ENCODE results near the gene CCL11.

CCL11 gene

GRCh38 chr17:34265711-34266110, 19.8 kb upstream of the CCL11 start:
- no peak overlapping the region for H3K4me3 ChIP-seq (replicated peaks; ENCODE audit: low read depth, low read length)
- TF ChIP-seq CTCF (IDR thresholded peaks at IDR 0.05; ENCODE audit: low read length, missing control alignments) = no peak
- DNase-seq (ENCODE audit: low read depth) = no peak

DNA sequence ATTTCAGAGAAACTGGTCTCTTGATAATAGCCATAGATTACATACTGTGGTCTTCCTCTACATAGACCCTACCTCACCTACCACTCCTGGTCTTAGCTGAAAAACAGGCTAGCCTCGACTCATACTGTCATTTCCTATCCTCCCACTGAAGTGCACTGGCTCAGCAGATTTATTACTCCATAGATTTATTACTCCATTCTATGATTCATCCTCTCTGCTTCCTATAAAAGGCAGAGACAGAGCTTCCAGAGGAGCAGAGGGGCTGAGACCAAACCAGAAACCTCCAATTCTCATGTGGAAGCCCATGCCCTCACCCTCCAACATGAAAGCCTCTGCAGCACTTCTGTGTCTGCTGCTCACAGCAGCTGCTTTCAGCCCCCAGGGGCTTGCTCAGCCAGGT, 15.6 kb upstream of the CCL11 start, which contains the start of gene CCL7:
Gene CCL7 (plus strand): TSS at position 253 of the 400 bp plus-strand sequence. CDS start 70 bp downstream, at position 323.
- peak; percentile 75 for DNase-seq (ENCODE audit: low read depth)
- no peak within 1 kb of the TSS for H3K4me3 ChIP-seq (replicated peaks; ENCODE audit: low read depth, low read length)
- TF ChIP-seq CTCF (IDR thresholded peaks at IDR 0.05; ENCODE audit: low read length, missing control alignments) = no peak

DNA sequence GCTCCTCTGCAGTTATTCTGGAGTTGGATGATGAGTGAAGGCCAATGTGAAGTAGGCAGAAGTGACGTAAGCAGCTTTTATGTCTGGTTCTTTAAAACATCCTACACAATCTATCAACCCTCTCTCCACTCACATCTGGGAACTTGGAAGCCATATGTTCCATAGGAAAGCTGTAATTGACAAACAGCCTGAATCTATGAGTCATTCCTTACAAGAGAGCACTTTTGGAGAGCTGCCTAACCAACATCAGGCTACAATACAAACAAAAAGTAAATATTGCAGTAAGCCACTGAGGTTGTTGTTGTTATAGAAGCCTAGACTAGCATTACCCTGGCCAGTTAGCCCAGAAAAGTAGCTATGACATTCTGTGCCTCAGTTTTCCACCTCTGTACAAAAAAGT, 9.7 kb upstream of the CCL11 start:
- no peak for TF ChIP-seq CTCF (IDR thresholded peaks at IDR 0.05; ENCODE audit: low read length, missing control alignments)
- H3K4me3 ChIP-seq (replicated peaks; ENCODE audit: low read depth, low read length) = no peak overlapping the region
- DNase-seq (ENCODE audit: low read depth) = peak; percentile 97

DNA sequence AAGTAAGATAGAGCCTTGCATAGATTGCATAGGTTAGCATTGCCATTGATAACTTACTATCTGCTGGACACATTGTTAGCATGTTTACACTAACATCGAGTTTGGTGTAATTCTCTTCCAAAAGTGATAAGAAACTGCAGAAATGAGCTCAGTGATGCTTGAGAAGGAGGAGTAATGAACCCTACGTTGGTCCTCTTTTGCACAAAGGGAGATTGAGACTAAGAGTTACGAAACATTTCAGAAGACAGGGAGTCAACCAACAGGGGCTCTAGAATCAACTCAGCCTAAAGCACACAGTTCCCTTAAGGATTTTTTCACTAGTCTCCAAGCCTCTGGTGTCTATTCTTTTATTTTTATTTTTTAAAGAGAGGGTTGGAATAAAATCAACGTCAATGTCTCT, 8.7 kb upstream of the CCL11 start:
- TF ChIP-seq CTCF (IDR thresholded peaks at IDR 0.05; ENCODE audit: low read length, missing control alignments) = no peak
- DNase-seq (ENCODE audit: low read depth) = peak; percentile 64
- H3K4me3 ChIP-seq (replicated peaks; ENCODE audit: low read depth, low read length) = no peak overlapping the region

- DNase-seq (ENCODE audit: low read depth) = no peak
- H3K4me3 ChIP-seq (replicated peaks; ENCODE audit: low read depth, low read length) = no peak overlapping the region
- no peak for TF ChIP-seq CTCF (IDR thresholded peaks at IDR 0.05; ENCODE audit: low read length, missing control alignments)
Measured at GRCh38 chr17:34283571-34283970, 2.0 kb upstream of the CCL11 start.

DNA sequence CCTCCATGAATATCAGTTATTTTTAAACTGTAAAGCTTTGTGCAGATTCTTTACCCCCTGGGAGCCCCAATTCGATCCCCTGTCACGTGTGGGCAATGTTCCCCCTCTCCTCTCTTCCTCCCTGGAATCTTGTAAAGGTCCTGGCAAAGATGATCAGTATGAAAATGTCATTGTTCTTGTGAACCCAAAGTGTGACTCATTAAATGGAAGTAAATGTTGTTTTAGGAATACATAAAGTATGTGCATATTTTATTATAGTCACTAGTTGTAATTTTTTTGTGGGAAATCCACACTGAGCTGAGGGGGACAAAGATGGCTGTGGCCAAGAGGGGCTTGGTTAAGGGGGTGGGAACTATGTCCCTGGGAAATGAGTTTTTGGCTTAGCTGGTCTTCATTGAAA, 2.3 kb downstream of the CCL11 start:
- TF ChIP-seq CTCF (IDR thresholded peaks at IDR 0.05; ENCODE audit: low read length, missing control alignments) = no peak
- no peak overlapping the region for H3K4me3 ChIP-seq (replicated peaks; ENCODE audit: low read depth, low read length)
- peak; percentile 33 for DNase-seq (ENCODE audit: low read depth)

DNA sequence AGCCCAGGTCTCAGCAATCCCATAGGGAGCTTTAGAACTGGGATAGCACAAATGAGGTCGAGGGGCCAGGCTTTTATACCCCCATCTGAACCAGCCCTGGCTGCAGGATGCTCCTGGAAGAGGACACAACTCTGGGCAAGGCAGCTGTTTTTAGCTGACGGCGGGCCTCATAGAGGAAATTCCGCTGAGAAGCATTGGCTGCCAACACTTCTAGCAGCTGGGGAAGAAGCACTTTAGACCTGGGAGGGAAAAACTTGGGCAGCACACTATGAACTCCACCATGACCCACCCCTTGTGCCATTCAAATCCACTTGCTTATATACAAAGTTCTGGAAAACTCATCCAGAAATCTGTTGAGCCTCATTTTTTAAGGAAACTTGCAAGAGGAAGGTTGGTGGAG, 5.0 kb downstream of the CCL11 start:
- TF ChIP-seq CTCF (IDR thresholded peaks at IDR 0.05; ENCODE audit: low read length, missing control alignments) = no peak
- no peak overlapping the region for H3K4me3 ChIP-seq (replicated peaks; ENCODE audit: low read depth, low read length)
- DNase-seq (ENCODE audit: low read depth) = no peak
